GM21390 (cell line): ENCODE results near the gene NIPAL3.
A peak's percentile ranks its signal among the peaks of the same experiment; 100 is the strongest.

Experiments
- ATAC-seq: cut with Tn5 transposase; IDR thresholded peaks from one replicate; pipeline ENCODE4 v1.9.1; 2021; ENCODE audit not compliant: unreplicated experiment

Gene NIPAL3

GRCh38 chr1:24415334-24415909 lies at the start of gene NIPAL3:
TSS of gene NIPAL3 (plus strand) at chr1:24415802. CDS start at chr1:24419548, 3,746 bp downstream.
- ATAC-seq, result peak; percentile 95

- ATAC-seq, result no peak
These were observed 48.9 kb upstream of the NIPAL3 start for GRCh38 chr1:24366707-24367106.

DNA sequence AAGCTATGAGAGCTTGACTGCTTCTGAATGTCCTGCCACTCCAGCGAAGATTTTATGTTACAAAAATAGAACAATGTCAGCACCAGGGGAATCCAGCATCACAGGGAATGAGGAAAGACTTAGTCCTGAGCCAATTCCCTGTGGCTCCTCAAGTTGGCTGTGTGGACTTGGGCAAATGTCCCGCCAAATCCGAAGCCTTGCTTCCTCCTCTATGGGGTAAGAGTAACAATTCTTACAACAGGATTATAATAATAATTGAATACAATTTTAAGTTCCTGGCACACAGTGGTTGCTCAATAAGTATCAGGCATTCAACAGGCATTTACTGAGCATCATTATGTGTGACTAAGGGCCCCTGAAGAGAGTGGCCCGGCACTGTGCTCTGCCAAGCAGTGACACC lies 46.4 kb upstream of the NIPAL3 start:
- ATAC-seq, result no peak

DNA sequence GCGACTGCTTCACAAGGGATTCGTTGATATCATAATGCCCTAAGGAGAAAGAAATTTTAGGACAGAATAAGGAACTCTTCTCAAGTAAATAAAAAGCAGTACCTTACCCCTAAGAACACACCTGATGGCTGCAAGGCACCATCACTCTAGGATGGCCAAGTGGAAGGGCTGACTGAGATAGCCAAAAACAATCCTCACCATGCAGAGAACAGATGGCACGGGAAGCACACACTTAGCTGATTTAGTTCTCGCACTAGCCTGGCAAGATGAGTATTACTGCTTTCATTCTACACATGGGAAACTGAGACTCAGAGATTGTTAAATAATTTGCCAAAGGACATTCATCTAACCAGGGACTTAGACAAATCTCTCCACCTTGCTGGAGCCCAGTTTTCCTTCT lies 45.8 kb upstream of the NIPAL3 start:
- no peak for ATAC-seq

- ATAC-seq, result peak; percentile 48
These were observed 42.6 kb upstream of the NIPAL3 start for GRCh38 chr1:24373044-24373443.

DNA sequence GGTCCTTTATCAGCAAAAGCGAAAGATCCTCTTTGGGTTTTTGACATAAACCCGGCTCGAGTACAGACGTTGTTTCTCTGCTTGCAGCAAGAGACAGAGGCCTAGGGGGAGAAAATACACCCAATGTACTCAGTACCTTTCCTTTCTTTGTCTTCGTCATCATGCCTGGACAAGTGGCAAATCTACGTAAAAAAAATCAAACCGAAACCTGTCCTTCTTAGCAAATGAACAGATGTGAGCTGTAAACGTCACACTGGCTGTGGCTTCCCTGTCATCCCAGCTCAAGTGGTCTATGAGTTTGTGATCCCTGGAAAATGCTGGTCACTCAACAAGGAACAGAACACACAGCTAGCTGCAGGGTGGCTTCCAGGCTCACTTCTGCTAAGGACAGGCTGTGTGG lies 41.9 kb upstream of the NIPAL3 start:
- ATAC-seq, result no peak

- no peak for ATAC-seq
These were observed 40.5 kb upstream of the NIPAL3 start for GRCh38 chr1:24374891-24375786.

- no peak for ATAC-seq
These were observed 35.8 kb upstream of the NIPAL3 start for GRCh38 chr1:24379733-24380315.

GRCh38 chr1:24380508-24380907 lies 35.1 kb upstream of the NIPAL3 start:
- no peak for ATAC-seq

- no peak for ATAC-seq
These were observed 34.3 kb upstream of the NIPAL3 start for GRCh38 chr1:24381256-24381655.

GRCh38 chr1:24382165-24382577 lies 33.4 kb upstream of the NIPAL3 start:
- ATAC-seq, result no peak

DNA sequence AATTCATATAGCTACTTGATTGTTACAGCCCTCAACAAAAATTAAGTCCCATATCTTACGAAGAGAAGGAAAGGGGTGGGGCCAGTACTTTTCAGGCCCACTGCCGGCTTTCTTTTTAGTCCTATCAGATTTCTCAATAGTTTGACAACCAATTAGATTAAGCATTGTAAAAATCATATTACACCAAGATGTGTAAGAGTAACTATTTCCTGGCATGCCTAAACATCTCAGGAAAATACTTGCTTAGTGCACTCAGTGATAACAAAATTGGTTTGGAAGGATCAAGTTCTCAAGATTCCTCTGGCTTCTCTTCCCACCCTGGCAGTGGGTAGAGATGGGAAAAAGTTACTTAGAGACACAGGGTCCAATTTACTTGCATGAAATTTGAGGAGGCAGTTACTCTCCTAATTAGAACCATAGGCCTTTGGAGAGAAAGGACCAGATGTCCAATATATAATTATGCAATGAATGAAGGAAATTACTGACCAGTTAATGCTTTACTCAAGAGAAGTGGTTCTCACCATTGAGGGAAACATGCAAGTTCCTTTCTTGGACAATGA lies 32.1 kb upstream of the NIPAL3 start:
- ATAC-seq, result no peak

DNA sequence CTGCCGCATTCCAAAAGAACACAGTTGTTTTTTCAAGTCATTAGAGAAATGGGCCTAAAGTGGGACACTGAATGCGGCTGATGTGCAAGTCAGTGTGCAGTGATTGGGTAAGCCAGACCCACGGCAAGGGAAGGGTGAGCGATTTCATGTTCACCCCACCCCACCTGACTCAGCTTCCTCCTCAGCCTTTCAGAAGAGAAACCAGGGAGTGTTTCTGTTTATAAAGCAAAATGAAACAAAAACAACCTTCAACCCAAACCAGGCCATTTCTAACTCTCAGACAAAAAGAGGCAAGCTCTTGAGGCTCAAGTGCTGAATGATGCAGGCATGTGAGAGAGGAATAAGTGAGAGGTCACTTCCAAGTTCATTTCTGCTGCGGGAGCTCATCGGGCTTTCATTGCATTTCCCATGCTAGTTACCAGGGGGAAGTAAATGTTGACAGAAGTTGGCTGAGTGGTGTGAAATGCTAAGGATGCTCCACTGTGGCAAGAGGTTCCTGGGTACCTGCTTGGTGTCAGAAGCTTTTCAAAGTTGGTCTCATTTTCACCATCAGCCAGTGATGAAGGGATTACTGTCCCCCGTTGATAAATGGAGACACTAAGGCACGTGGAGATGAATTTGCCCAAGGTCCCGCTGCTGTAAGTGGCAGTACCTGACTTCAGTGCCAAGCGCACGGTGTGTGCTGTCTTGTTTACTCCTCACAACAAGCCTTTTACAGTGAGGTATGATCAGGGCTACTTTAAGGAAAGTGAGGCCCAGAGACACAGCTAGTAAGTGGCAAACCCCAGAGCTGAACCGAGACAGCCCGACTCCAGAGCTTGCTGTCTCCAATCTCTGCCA lies 31.1 kb upstream of the NIPAL3 start:
- peak; percentile 74 for ATAC-seq

GRCh38 chr1:24385160-24385940 lies 30.3 kb upstream of the NIPAL3 start:
- ATAC-seq, result no peak

- ATAC-seq, result no peak
These were observed 29.4 kb upstream of the NIPAL3 start for GRCh38 chr1:24386241-24386640.

GRCh38 chr1:24386931-24387330 lies 28.7 kb upstream of the NIPAL3 start:
- ATAC-seq, result no peak

DNA sequence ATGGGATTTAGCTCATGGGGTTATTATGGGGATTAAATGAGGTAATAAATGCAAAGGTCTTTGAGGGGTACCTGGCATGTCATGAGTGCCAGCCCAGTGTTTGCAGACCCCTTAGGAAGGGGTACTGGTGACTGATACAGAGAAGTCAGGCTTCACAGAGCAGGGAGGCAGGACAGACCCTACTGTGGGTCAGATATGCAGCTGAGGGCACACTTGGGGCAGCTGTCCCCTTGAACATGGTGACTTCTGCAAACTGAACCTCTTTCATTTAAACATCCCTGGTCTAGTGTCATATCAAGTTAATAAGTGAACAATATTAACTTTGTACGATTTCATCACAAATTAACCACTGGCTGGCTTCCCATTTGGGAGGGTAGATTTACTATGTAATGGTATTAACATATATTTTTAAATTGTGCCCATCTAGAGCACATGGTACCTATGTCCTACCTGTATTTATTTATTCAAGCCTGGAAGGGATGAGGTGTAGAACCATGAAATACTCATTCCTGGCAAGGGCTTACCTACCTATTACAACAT lies 27.9 kb upstream of the NIPAL3 start:
- ATAC-seq, result no peak

- ATAC-seq, result no peak
These were observed 27.2 kb upstream of the NIPAL3 start for GRCh38 chr1:24388331-24388885.

DNA sequence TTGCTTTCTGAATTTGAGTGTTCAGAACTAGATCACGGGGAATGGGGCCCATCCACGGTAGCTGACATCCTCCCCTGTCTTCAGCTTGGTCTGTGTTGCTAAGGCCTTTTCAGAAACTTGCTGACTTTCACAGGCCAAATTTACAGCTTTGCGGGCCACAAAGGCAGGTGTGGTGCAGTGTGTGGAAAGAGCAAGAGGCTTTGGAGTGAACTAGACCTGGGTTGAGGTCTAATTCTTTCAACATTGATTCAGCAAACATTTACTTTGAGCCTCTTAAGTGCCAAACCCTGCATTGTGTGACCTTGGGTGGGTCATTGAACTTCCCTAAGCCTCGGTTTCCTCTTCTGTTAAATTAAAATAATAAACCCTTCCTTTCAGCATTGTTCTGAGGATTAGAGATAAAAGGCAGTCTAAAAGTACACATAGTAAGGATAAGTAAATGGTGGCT lies 26.3 kb upstream of the NIPAL3 start:
- ATAC-seq, result no peak
